Activated T-helper 9 cell treated with anti-CD3 and anti-CD28 coated beads, Interleukin-2, amount 50 U/mL, for 16 hours (primary cell): Measurements from ENCODE around the gene PLEKHG7.
"Not testable (repeated sequence)": the region's sequence is repeated elsewhere in the genome, so short reads cannot be mapped to it uniquely, and the experiment has no call there.

Experiments
- DNase-seq: peaks from one replicate; pipeline ENCODE4 v3.0.0-alpha.2; 2020; ENCODE audit warnings: low read depth

Gene PLEKHG7

DNA sequence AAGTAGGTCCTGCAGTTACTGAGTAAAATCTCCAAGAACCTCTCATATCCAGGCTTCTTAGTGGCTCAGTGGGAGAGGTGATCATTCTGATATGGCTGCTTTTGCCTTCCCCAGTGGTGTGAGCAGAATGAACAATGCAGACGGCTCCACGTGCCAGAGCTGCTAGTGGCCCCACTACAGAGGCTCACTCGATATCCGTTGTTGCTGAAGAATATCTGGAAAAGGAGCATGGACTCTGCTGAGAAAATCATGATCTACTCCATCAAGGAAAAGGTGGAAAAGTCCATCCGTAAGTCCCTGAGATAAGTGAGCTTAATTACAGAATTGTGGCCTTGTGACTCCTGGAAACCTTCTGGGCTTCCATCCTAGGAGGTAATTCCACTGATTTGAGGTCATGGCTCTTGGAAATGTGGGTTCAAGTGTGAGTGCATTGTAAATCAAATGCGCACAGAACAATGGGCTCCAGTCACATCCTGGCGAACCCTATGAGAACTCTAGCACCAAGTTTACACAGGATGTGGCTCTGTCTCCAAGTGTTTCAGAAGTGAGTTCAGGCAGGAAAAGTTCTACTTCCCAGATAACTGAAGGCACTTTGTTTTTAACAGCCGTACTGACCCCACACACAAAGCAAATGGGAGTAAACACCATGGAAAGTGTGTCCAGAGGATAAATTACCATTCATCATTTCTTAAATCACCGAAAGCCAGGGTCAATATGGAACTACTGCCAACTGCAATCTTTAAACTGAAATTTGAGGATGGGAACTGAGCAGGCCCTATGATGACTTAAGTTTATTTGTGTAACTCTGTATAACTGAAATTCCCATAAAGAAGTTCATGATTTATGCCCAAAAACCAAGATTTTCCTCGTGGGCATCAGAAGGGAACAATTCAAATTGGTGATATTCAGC, 51.4 kb downstream of the PLEKHG7 start:
- DNase-seq: no peak

DNA sequence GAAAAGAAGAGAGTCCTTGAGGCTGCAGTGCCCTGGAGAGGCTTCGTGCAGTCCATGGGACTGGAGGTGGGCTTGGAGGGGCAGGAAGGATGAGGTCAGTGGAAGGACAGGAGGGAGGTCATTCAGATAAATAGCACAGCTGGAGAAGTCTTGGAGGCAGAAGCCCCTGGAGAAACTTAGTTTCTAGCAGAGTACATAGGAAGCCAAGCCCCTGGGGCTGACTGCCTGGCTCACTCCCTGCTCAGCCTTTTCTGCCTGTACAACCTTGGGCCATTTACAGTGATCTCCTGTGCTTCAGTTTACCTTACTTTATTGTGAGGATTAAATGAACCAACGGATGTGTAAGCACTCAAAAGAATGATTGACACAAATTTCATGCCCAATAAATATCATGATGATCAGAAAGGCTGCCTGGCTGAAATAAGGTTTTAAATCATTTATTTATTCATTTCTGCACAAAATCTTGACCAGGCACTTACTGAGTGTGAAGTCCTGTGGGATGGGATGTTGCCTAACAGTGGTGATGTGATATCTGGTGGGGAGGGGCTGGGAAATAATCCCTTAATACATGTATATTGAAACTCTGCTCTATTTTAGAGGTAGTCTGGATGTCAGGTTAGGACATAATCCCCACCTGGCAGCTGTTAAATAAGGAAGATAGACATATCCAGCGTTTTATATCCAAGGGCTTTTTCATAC, 54.3 kb downstream of the PLEKHG7 start:
- no peak for DNase-seq

GRCh38 chr12:92757597-92758121, 54.9 kb downstream of the PLEKHG7 start:
- no peak for DNase-seq

- DNase-seq: no peak
These were observed 57.0 kb downstream of the PLEKHG7 start for GRCh38 chr12:92759634-92760268.

DNA sequence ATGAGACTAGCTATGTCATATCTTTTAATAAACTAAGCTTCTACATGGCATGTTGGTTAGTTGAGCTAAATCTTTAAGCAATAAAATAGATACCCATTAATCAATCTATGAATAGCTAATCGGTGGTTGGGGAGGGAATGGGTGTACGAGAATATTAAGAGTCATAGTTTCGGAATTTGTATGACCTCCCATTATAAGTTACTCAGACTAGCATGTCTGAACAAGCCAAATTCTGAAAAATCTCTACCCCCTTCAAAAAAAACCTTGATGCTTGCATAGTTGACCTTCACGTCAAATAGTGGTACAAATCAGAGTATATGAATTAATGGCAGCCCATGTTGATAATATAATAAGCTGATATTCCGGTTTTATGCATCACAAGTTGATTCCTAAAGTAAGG, 60.0 kb downstream of the PLEKHG7 start:
- no peak for DNase-seq

- no peak for DNase-seq
These were observed 62.0 kb downstream of the PLEKHG7 start for GRCh38 chr12:92764831-92765230.

- no peak for DNase-seq
These were observed 63.1 kb downstream of the PLEKHG7 start for GRCh38 chr12:92765871-92766270.

GRCh38 chr12:92769124-92769901, 66.5 kb downstream of the PLEKHG7 start:
- DNase-seq: no peak

DNA sequence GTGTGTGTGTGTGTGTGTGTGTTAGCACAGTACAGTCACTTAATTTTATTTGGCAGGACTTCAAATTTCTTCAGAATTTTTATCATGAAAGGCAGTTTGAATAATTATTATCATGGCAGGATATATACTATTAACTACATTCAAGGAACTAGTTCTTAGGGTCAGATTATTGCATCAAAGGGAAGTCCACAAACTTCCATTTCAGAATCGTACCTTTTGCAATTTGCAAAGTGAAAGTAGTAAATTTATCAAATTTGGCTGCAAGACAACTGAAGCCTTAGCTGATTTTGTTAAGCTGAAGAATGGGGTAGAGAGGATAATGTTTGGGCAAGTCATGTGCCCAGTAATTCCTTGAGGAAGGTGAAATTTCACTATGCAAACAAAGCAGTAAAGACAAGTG, 68.2 kb downstream of the PLEKHG7 start:
- no peak for DNase-seq

GRCh38 chr12:92775416-92775815, 72.6 kb downstream of the PLEKHG7 start:
- no peak for DNase-seq

GRCh38 chr12:92778525-92778924, 75.7 kb downstream of the PLEKHG7 start:
- no peak for DNase-seq

DNA sequence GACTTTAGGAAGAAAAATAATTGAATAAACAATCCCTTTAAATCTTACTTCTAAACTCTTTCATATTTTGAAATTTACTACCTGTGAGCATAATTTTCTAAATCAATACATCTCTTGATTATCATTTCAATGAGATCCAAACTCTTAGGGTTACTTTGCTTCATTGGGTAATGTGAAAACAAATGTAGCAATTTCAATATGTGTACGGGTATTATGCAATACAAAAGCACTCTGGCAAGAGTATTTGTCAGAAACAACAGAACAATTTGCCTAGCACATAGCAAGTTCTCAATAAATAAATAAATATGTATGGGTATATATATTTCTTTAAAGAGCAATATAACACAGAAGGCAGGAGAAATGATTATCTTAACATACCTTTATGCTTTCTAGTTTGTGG, 77.1 kb downstream of the PLEKHG7 start:
- DNase-seq: no peak

DNA sequence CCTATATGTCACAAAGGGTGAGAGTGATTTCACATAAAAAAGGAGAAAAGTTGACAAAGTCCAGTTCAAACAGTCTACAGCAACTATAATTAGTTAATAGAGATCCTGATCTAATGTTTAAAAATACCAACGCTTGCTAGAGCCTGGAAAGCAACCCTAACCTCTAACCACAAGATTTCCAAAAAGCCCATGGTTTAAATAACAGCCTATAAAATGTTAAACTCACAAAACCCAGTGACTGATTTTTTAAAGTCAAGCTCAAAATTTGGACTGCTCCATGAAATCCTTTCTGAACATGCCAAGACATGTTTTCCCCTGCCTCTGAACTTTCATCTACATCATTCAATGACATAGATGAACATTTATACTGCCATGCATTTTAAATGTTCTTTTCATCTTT, 81.6 kb downstream of the PLEKHG7 start:
- DNase-seq: no peak

DNA sequence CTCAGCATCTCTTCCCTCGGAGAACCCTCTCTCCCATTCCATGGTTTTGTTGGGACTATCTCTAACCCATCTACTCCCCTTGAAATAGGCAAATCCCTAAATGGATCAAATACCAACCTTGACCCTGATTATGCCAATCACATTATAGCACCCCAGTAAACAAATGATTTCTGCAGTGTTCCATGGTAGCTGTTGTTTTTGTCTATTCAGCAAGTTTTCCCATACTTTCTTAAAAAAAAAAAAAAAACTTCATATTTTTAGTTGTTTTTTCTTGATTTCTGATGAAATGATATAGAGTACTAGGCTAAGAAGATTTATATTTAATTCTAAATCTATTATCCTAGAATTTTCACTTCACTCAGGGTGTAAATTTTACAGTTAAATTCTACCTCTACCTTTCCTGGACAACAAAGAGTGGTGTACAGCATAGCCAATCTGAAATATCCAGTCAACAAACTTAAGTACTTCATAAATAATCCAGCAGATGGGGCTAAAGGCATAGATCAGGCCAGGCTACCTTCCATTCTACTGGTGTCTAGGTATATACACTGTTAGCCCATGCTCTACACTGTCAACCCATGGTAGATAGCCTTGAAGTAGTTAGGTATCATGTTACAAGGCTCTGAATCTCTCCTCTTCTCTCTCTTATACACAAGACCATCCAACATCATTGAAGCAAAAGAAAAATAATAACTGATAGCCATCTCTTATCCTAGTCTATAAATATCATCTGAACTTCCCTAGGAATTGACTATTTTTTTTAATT, 82.2 kb downstream of the PLEKHG7 start:
- no peak for DNase-seq

DNA sequence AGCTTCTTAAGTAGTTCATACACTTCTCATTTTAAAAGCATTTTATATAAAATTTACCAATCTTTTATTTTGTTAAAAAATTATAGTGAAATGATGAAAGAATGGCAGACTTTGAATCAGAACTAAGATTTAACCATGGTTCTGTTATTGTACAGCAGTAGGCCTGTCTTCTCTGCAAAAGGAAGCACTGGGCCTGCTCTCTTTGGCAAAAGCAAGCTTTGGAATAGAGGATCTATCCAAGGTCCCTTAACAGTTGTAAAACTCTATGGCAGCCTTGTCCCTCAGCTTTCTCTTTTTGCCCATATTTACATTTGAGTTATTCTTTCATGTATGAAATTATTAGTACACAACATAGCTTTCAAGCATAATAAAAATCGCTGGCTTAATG, 82.8 kb downstream of the PLEKHG7 start:
- DNase-seq: no peak

- DNase-seq: no peak
These were observed 83.3 kb downstream of the PLEKHG7 start for GRCh38 chr12:92786045-92786444.

GRCh38 chr12:92794356-92794755, 91.6 kb downstream of the PLEKHG7 start:
- not testable (repeated sequence) for DNase-seq

DNA sequence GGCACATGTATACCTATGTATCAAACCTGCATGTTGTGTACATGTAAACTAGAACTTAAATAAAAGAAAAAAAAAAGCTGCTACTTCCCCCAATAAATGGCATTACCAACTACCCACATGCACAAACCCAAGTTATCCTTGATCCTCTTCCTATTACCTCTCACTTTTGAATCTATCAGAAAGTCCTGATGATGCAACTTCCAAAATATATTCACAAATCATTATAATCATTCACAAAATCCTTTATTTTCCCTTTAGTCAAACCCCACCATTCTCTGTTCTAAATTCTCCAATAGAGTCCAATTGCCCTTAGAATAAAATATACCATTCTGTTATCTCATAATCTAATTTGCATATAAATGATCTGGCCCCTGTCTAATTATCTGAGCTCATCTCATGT, 92.0 kb downstream of the PLEKHG7 start:
- DNase-seq: no peak

GRCh38 chr12:92796650-92797049, 93.9 kb downstream of the PLEKHG7 start:
- DNase-seq: no peak

GRCh38 chr12:92802906-92803305, 100.1 kb downstream of the PLEKHG7 start:
- no peak for DNase-seq

DNA sequence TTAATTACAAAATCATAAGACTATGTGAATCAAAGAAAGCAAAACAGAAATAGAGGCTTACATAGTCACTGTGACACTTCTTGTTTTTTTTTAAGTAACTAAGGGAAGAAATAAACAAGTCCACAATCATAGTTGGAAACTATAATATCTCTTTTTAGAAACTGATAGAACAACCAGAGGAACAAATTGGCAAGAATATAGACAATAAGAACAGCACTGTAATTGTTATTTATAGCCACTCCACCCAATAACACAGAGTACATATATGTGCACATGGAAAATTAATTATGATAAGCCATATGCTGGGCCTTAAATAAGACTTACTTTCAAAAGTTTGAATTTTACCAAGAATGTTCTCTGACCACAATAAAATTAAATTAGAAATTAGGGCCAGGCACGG, 101.1 kb downstream of the PLEKHG7 start:
- no peak for DNase-seq
